NCI-H187 treated with DMSO at 0.1 percent for 48 hours (cell line): Measurements from ENCODE around the gene MTX2.
"Not testable (repeated sequence)": the region's sequence is repeated elsewhere in the genome, so short reads cannot be mapped to it uniquely, and the experiment has no call there.

Experiments used
- DNase-seq: peaks from one replicate; lab custom pipeline; 2025; lab: John Stamatoyannopoulos, UW

The MTX2 gene

GRCh38 chr2:176285321-176285720 is 16.1 kb downstream of the MTX2 start:
- no peak for DNase-seq

GRCh38 chr2:176291335-176291734 is 22.1 kb downstream of the MTX2 start:
- no peak for DNase-seq

GRCh38 chr2:176291809-176292283 is 22.6 kb downstream of the MTX2 start:
- no peak for DNase-seq

- DNase-seq = no peak
Measured at GRCh38 chr2:176292608-176293007, 23.4 kb downstream of the MTX2 start.

- DNase-seq = no peak
Measured at GRCh38 chr2:176293334-176293733, 24.1 kb downstream of the MTX2 start.

GRCh38 chr2:176297067-176297466 is 27.8 kb downstream of the MTX2 start:
- DNase-seq = no peak

GRCh38 chr2:176297737-176298136 is 28.5 kb downstream of the MTX2 start:
- DNase-seq = no peak

GRCh38 chr2:176306020-176306419 is 36.8 kb downstream of the MTX2 start:
- not testable (repeated sequence) for DNase-seq

GRCh38 chr2:176317199-176317598 is 48.0 kb downstream of the MTX2 start:
- no peak for DNase-seq

GRCh38 chr2:176317623-176318065 is 48.4 kb downstream of the MTX2 start:
- DNase-seq = no peak

GRCh38 chr2:176321916-176322315 is 52.7 kb downstream of the MTX2 start:
- DNase-seq = no peak

GRCh38 chr2:176324862-176325261 is 55.6 kb downstream of the MTX2 start:
- no peak for DNase-seq

- DNase-seq = no peak
Measured at GRCh38 chr2:176325732-176326131, 56.5 kb downstream of the MTX2 start.

- DNase-seq = no peak
Measured at GRCh38 chr2:176328149-176328548, 58.9 kb downstream of the MTX2 start.

GRCh38 chr2:176330612-176331011 is 61.4 kb downstream of the MTX2 start:
- DNase-seq = no peak

GRCh38 chr2:176331646-176332045 is 62.4 kb downstream of the MTX2 start:
- DNase-seq = no peak

GRCh38 chr2:176334729-176335128 is 65.5 kb downstream of the MTX2 start:
- DNase-seq = no peak

GRCh38 chr2:176338395-176338794 is 69.2 kb downstream of the MTX2 start:
- DNase-seq = no peak

- no peak for DNase-seq
Measured at GRCh38 chr2:176339208-176339607, 70.0 kb downstream of the MTX2 start.

- DNase-seq = no peak
Measured at GRCh38 chr2:176356251-176356650, 87.0 kb downstream of the MTX2 start.

GRCh38 chr2:176364273-176364977 is 95.2 kb downstream of the MTX2 start:
- DNase-seq = no peak

- DNase-seq = no peak
Measured at GRCh38 chr2:176368349-176368748, 99.1 kb downstream of the MTX2 start.

- DNase-seq = no peak
Measured at GRCh38 chr2:176370467-176371171, 101.4 kb downstream of the MTX2 start.
